Parathyroid adenoma (tissue), 2 donors: ENCODE measurements around the gene ADCY5.

Source experiments
- H2AFZ ChIP-seq: fragments of 300-600 bp; sonication (generic); one replicate; pipeline ENCODE4 v1.7.0; 2017; ENCODE audit warnings: antibody characterized with exemption, mild to moderate bottlenecking
- H3K27ac ChIP-seq: fragments of 300-600 bp; sonication (generic); one replicate; pipeline ENCODE4 v1.7.0; 2017
- H3K27me3 ChIP-seq: fragments of 300-600 bp; sonication (generic); one replicate; pipeline ENCODE4 v1.7.0; 2017; ENCODE audit warnings: low read length; ENCODE audit not compliant: control insufficient read depth, insufficient read depth
- H3K36me3 ChIP-seq: fragments of 300-600 bp; sonication (generic); one replicate; pipeline ENCODE4 v1.7.0; 2017; ENCODE audit warnings: low read length; ENCODE audit not compliant: control insufficient read depth, insufficient read depth
- H3K4me1 ChIP-seq: fragments of 300-600 bp; sonication (generic); one replicate; pipeline ENCODE4 v1.7.0; 2017; ENCODE audit warnings: control low read depth
- H3K4me2 ChIP-seq: fragments of 300-600 bp; sonication (generic); one replicate; pipeline ENCODE4 v1.7.0; 2017; ENCODE audit warnings: low read length
- H3K4me3 ChIP-seq: fragments of 300-600 bp; sonication (generic); one replicate; pipeline ENCODE4 v1.7.0; 2017; ENCODE audit warnings: low read depth, low read length
- H3K79me2 ChIP-seq: fragments of 300-600 bp; sonication (generic); one replicate; pipeline ENCODE4 v1.7.0; 2017; ENCODE audit warnings: control low read depth
- H3K9ac ChIP-seq: fragments of 300-600 bp; sonication (generic); one replicate; pipeline ENCODE4 v1.7.0; 2017; ENCODE audit warnings: mild to moderate bottlenecking
- H3K9me3 ChIP-seq: fragments of 300-600 bp; sonication (generic); one replicate; pipeline ENCODE4 v1.7.0; 2017; ENCODE audit warnings: low read length; ENCODE audit not compliant: control insufficient read depth
- TF ChIP-seq, protein P1 (sequence below): fragments of 300-600 bp; sonication (generic); IDR thresholded peaks from one replicate; pipeline ENCODE4 v1.7.0; 2017; ENCODE audit warnings: antibody characterized with exemption, mild to moderate bottlenecking
- donor health status: primary hyperparathyroidism.

Gene ADCY5

DNA sequence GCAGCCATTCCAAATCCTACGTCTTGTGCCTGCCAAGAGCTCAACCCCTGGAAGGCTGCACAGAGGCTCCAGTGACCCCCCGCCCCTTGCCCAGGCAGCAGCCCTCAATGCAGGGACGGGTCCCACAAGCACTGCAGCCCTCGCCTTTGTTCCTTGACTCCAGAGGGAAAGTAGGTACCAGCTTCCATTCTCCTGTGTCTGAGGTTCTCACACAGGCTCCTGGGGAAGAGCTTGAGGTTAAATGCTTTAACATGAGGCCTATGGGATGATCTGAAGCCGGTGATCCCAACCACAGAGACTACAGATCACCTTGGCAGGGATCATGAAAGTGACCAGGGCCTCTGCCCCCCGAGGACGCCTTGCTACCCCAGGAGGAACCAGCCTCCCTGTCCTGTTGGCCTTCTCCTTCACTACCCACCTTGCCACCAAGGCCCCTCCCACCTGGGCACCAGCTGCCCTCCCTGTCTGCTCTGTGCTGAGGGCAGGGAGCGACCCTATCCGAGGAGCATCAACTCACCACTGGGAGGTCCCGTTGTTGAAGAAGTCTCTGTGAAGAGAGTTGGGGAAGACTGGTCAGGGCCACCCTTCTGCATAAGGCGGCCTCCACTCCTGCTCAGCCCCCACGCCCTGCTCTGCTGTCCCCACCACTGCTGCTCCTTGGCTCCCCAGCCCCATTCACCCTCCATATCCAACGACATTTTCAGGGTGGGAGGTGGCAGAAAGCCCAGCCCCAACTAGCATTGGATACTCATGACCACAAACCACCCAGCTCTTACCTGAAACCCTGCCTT lies 151.9 kb downstream of the ADCY5 start:
- no peaks in the 10 kb centered on the region for H3K36me3 ChIP-seq

DNA sequence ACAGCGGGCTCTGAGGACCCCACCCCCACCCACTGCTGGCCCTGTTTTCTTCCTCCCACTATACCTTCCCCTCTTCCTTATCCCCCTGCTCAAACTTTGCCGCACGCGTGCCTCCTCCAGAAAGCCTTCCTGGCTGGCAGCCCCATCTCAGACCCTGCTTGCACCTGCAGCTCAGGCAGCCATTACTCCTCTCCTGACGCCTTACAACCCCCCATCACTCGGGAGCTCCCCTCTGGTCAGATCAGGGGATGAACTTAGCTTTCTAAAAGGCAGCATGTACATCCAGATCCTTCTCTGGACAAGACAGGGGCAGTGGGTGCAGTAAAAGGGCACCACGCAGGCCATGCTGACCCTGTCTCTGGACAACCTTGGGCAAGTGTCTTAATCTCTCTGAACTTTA lies 152.6 kb downstream of the ADCY5 start:
- TF ChIP-seq, protein P1, sequence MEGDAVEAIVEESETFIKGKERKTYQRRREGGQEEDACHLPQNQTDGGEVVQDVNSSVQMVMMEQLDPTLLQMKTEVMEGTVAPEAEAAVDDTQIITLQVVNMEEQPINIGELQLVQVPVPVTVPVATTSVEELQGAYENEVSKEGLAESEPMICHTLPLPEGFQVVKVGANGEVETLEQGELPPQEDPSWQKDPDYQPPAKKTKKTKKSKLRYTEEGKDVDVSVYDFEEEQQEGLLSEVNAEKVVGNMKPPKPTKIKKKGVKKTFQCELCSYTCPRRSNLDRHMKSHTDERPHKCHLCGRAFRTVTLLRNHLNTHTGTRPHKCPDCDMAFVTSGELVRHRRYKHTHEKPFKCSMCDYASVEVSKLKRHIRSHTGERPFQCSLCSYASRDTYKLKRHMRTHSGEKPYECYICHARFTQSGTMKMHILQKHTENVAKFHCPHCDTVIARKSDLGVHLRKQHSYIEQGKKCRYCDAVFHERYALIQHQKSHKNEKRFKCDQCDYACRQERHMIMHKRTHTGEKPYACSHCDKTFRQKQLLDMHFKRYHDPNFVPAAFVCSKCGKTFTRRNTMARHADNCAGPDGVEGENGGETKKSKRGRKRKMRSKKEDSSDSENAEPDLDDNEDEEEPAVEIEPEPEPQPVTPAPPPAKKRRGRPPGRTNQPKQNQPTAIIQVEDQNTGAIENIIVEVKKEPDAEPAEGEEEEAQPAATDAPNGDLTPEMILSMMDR, result no peak
- H3K9me3 ChIP-seq, result no peaks in the 10 kb centered on the region
- no peak overlapping the region for H2AFZ ChIP-seq
- no peaks in the 10 kb centered on the region for H3K36me3 ChIP-seq
- H3K4me2 ChIP-seq, result no peak overlapping the region
- H3K4me1 ChIP-seq, result no peaks in the 10 kb centered on the region
- no peak overlapping the region for H3K9ac ChIP-seq
- no peak overlapping the region for H3K27ac ChIP-seq
- H3K4me3 ChIP-seq, result no peak overlapping the region
- no peaks in the 10 kb centered on the region for H3K79me2 ChIP-seq
- no peaks in the 10 kb centered on the region for H3K27me3 ChIP-seq

More for the DNA sequence above, 151.9 kb downstream of the ADCY5 start:
- H3K9me3 ChIP-seq, result no peaks in the 10 kb centered on the region
- TF ChIP-seq, protein P1, result no peak
- H3K27me3 ChIP-seq, result no peaks in the 10 kb centered on the region
- H3K4me2 ChIP-seq, result no peak overlapping the region
- H3K4me1 ChIP-seq, result no peaks in the 10 kb centered on the region
- H3K4me3 ChIP-seq, result no peak overlapping the region
- no peaks in the 10 kb centered on the region for H3K79me2 ChIP-seq
- H3K9ac ChIP-seq, result no peak overlapping the region
- no peak overlapping the region for H2AFZ ChIP-seq
- H3K27ac ChIP-seq, result no peak overlapping the region

DNA sequence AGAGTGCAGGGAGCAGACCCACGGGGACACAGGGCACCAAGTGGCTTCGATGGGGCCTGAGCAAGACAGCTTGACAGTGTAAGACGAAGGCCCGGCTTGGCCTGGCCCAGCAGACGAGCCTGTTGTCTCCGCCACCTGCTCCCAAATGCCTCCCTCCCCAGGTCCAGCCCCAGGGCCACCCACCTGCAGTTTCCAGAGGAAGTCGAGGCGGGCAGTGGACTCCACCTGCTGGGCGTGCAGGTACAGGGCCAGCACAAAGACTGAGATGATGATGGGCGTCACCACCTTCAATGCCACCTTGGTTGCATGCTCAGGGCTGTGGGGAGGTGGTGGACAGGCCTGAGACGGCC lies 153.0 kb downstream of the ADCY5 start:
- Histone ChIP-seq H3K4me1 (no peaks in the 10 kb centered on the region), H3K4me2 (no peak overlapping the region), H3K27me3 (no peaks in the 10 kb centered on the region), H3K4me3 (no peak overlapping the region), H3K9me3 (no peaks in the 10 kb centered on the region), H3K9ac (no peak overlapping the region), H2AFZ (no peak overlapping the region), H3K27ac (no peak overlapping the region), H3K79me2 (no peaks in the 10 kb centered on the region), H3K36me3 (no peaks in the 10 kb centered on the region)
- TF ChIP-seq, protein P1, result no peak

DNA sequence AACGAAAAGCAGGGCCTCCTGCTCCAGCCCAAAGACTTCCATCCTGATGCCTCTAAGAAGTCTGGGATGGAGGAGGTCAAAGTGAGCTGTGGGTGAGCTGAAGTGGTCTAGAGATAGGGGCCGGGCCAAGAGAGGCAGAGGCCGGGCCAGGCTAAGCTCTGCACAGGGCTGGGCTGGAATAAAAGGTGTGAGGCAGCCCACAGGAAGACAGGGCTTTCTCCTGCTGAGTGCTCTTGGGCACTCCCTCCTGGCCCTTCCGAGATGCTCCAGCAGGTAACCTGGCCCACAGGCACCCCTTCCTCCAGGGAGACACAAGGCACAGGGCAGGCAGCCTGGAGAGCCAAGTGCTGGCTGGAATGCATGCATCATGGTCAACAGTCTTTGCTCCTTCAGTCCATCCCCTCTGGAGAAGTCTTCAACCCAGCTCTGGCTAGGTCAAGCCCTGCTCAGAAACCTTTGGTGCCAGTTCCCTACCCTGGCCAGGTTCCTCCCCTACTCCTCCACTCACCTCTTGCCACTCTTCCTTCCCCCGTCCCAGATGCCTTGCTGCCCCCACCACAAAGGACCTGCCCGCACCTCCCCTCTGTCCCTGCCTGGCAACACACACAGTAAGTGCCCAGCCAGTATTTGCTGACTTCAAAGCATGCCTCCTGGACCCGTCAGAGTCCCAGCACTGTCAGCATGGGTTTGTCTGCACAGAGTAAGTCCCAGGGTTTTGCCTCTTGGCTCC lies 153.6 kb downstream of the ADCY5 start:
- Histone ChIP-seq H3K9me3 (no peaks in the 10 kb centered on the region), H3K36me3 (no peaks in the 10 kb centered on the region), H2AFZ (no peak overlapping the region), H3K9ac (no peak overlapping the region), H3K4me1 (no peaks in the 10 kb centered on the region), H3K79me2 (no peaks in the 10 kb centered on the region), H3K4me3 (no peak overlapping the region), H3K27me3 (no peaks in the 10 kb centered on the region), H3K27ac (no peak overlapping the region), H3K4me2 (no peak overlapping the region)
- TF ChIP-seq, protein P1, result no peak
